BLaER1 treated with 17β-estradiol and CSF1 and Interleukin-3, amounts not matched to agents 10 nM and 100 nM (cell line): Measurements from ENCODE around the gene NUP98.
A peak's percentile ranks its signal among the peaks of the same experiment; 100 is the strongest.

Experiments used
- H3K27ac ChIP-seq, 11 experiments: shearing (Covaris generic); formaldehyde crosslinking; 2 replicates each; pipeline ENCODE4 v1.8.1; 2022
- H3K27me3 ChIP-seq, 11 experiments: shearing (Covaris generic); formaldehyde crosslinking; 2 replicates each; pipeline ENCODE4 v1.8.1; 2022
- H3K36me3 ChIP-seq, 11 experiments: shearing (Covaris generic); formaldehyde crosslinking; 2 replicates each; pipeline ENCODE4 v1.8.1; 2022
- H3K4me1 ChIP-seq, 10 experiments: shearing (Covaris generic); formaldehyde crosslinking; 2 replicates each; pipeline ENCODE4 v1.8.1; 2022
- H3K4me2 ChIP-seq, 11 experiments: shearing (Covaris generic); formaldehyde crosslinking; 2 replicates each; pipeline ENCODE4 v1.8.1; 2022
- H3K4me3 ChIP-seq, 10 experiments: shearing (Covaris generic); formaldehyde crosslinking; 2 replicates each; pipeline ENCODE4 v1.8.1; 2022
- H3K9ac ChIP-seq, 11 experiments: shearing (Covaris generic); formaldehyde crosslinking; 2 replicates each; pipeline ENCODE4 v1.8.1; 2022
- H3K9me3 ChIP-seq, 11 experiments: shearing (Covaris generic); formaldehyde crosslinking; replicated peaks in 1 of 11; 2 replicates each; pipeline ENCODE4 v1.8.1; 2022
- H4K20me1 ChIP-seq, 11 experiments: shearing (Covaris generic); formaldehyde crosslinking; 2 replicates each; pipeline ENCODE4 v1.8.1; 2022
- Cebpa-rat ChIP-seq, 11 experiments: shearing (Covaris generic); IDR thresholded peaks; 2 replicates each; pipeline ENCODE4 v1.8.1; 2022

The NUP98 gene

GRCh38 chr11:3810951-3811350 lies 13.6 kb upstream of the NUP98 start:
- H3K4me3 ChIP-seq = no peak overlapping the region
- H3K9me3 ChIP-seq = no peaks in the 10 kb centered on the region
- H3K4me1 ChIP-seq = peaks cover 7 to 31% (median 16%) of the 10 kb centered on the region in 10 experiments; a peak in 18 of 20 replicates
- H3K9ac ChIP-seq = peak overlapping the region in 1 of 11 experiments; percentile 42; a peak in 5 of 22 replicates
- no peak overlapping the region for H3K4me2 ChIP-seq
- H3K27ac ChIP-seq = no peak overlapping the region
- peaks cover 0 to 14% (median 0%) of the 10 kb centered on the region in 11 experiments; a peak in 1 of 22 replicates for H4K20me1 ChIP-seq
- no peak for TF ChIP-seq Cebpa-rat (IDR thresholded peaks at IDR 0.05)
- no peaks in the 10 kb centered on the region for H3K27me3 ChIP-seq
- peaks cover 0 to 7% (median 0%) of the 10 kb centered on the region in 11 experiments; a peak in 2 of 22 replicates for H3K36me3 ChIP-seq

GRCh38 chr11:3810446-3810845 lies 13.1 kb upstream of the NUP98 start:
- Histone ChIP-seq H3K9me3 (no peaks in the 10 kb centered on the region), H3K4me3 (no peak overlapping the region), H3K9ac (peak overlapping the region in 2 of 11 experiments; percentile 14 to 42; a peak in 3 of 22 replicates), H3K4me2 (no peak overlapping the region), H3K27me3 (no peaks in the 10 kb centered on the region), H3K27ac (no peak overlapping the region), H4K20me1 (peaks cover 0 to 14% (median 0%) of the 10 kb centered on the region in 11 experiments; a peak in 1 of 22 replicates), H3K4me1 (peaks cover 7 to 27% (median 13%) of the 10 kb centered on the region in 10 experiments; a peak in 17 of 20 replicates), H3K36me3 (peaks cover 0 to 7% (median 0%) of the 10 kb centered on the region in 11 experiments; a peak in 2 of 22 replicates)
- TF ChIP-seq Cebpa-rat (IDR thresholded peaks at IDR 0.05) = no peak

DNA sequence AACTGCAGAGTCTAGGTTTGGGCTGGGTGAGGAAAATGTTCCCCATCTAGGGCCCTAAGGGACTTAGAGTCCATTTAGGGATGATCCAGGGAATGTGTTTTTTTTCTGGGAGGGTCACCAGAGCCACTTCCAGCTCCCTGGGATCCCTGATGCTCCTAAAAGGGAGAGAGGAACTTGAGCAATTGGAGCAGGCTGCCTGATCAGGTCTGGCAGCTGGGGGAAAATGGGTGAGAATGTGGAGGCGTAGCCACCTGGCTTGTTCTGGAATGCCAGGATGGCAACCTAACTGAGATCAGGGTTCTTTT lies 12.2 kb upstream of the NUP98 start:
- Histone ChIP-seq H3K4me2 (peak overlapping the region in 7 of 11 experiments; percentile 83 to 95 (median 93); a peak in 6 of 22 replicates), H3K4me3 (no peak overlapping the region), H3K36me3 (peaks cover 0 to 7% (median 0%) of the 10 kb centered on the region in 11 experiments; a peak in 2 of 22 replicates), H3K27ac (no peak overlapping the region), H3K9me3 (no peaks in the 10 kb centered on the region), H3K27me3 (no peaks in the 10 kb centered on the region), H3K4me1 (peaks cover 7 to 28% (median 14%) of the 10 kb centered on the region in 10 experiments; a peak in 18 of 20 replicates), H4K20me1 (peaks cover 0 to 14% (median 0%) of the 10 kb centered on the region in 11 experiments; a peak in 1 of 22 replicates), H3K9ac (no peak overlapping the region)
- TF ChIP-seq Cebpa-rat (IDR thresholded peaks at IDR 0.05) = no peak

- Histone ChIP-seq H3K9me3 (no peaks in the 10 kb centered on the region), H3K27me3 (no peaks in the 10 kb centered on the region), H3K9ac (peak overlapping the region; percentile 73 to 84 (median 82); a peak in 21 of 22 replicates), H3K4me2 (peak overlapping the region; percentile 83 to 98 (median 92)), H4K20me1 (peaks cover 0 to 14% (median 0%) of the 10 kb centered on the region in 11 experiments; a peak in 1 of 22 replicates), H3K4me3 (peak overlapping the region; percentile 67 to 89 (median 76)), H3K27ac (peak overlapping the region in 9 of 11 experiments; percentile 68 to 85 (median 73); a peak in 16 of 22 replicates), H3K36me3 (peaks cover 0 to 7% (median 0%) of the 10 kb centered on the region in 11 experiments; a peak in 2 of 22 replicates), H3K4me1 (peaks cover 10 to 34% (median 19%) of the 10 kb centered on the region in 10 experiments; a peak in 18 of 20 replicates)
- no peak for TF ChIP-seq Cebpa-rat (IDR thresholded peaks at IDR 0.05)
Measured at GRCh38 chr11:3808861-3809623, 11.7 kb upstream of the NUP98 start.

DNA sequence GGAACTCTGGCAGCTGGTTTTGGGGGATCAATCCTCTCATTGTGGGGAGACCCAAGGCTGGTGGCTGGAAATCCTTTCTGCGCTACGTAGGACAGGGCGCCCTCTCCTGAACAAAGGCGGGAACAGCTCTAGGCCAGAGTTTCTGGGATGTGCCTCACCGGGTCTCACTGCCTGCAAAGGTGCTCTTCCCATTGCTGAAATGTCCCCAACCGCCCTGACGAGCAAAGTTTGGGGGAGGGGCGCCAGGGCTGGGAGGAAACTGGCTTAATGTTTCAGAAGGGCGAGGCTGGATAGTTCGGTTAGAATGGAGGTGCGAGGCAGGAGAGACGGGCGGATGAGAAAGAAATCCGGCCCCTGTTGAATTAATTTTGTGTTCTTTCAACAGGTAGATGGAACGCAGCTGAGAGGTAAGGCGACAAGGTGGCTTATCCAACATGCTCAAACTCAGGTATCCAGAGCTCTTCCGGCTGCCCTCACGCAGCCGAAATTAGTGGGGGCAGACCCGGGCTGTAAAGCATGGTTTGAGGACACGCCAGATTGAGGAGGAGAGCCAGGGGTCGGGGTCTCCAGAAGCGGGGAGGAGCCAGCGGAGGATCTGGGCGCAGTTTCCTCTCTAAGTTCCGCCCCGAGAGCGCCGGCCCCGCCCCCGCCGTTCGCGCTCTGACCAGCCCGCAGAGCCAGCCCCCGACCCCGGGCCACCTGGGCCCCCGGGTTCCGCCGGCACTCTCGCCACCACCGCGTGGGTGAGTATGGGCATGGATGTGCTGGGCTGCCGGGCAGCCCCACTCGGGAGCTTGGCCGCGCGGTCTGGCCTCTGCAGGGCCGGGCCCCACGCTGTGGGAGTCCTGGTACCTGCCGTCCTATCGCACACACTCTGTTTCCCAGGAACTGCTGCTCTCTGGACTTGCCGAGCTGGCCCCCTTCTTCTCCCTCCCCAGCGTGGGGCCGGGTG lies 10.8 kb upstream of the NUP98 start, which contains the start of gene PGAP2:
PGAP2 (plus strand) TSS at position 652 of the 952 bp plus-strand sequence. CDS start 2,700 bp downstream, outside the sequence.
- Histone ChIP-seq H3K4me3 (peak within 1 kb of the TSS; percentile 67 to 89 (median 76)), H3K4me1 (peaks cover 13 to 38% (median 20%) of the 10 kb centered on the region in 10 experiments; a peak in 18 of 20 replicates), H3K9ac (peak within 1 kb of the TSS; percentile 73 to 84 (median 82)), H3K9me3 (no peaks in the 10 kb centered on the region), H3K27me3 (no peaks in the 10 kb centered on the region), H3K4me2 (peak within 1 kb of the TSS; percentile 83 to 98 (median 92)), H3K27ac (peak within 1 kb of the TSS; percentile 64 to 85 (median 73)), H4K20me1 (peaks cover 0 to 14% (median 0%) of the 10 kb centered on the region in 11 experiments; a peak in 1 of 22 replicates), H3K36me3 (peaks cover 0 to 7% (median 0%) of the 10 kb centered on the region in 11 experiments; a peak in 2 of 22 replicates)
- no peak for TF ChIP-seq Cebpa-rat (IDR thresholded peaks at IDR 0.05)

- peaks cover 4 to 21% (median 16%) of the 10 kb centered on the region in 10 experiments; a peak in 19 of 20 replicates for H3K4me1 ChIP-seq
- H3K4me2 ChIP-seq = peak overlapping the region in 5 of 11 experiments; percentile 18 to 46 (median 28); a peak in 7 of 22 replicates
- no peaks in the 10 kb centered on the region for H3K9me3 ChIP-seq
- no peak overlapping the region for H3K27ac ChIP-seq
- H3K27me3 ChIP-seq = no peaks in the 10 kb centered on the region
- no peak overlapping the region for H3K4me3 ChIP-seq
- H4K20me1 ChIP-seq = 0 out of 22 replicates have a peak, but pooled peaks cover 0 to 2% (median 0%) of the 10 kb centered on the region in 11 experiments
- TF ChIP-seq Cebpa-rat (IDR thresholded peaks at IDR 0.05) = no peak
- no peak overlapping the region for H3K9ac ChIP-seq
- H3K36me3 ChIP-seq = no peaks in the 10 kb centered on the region
Measured at GRCh38 chr11:3803726-3804495, 6.6 kb upstream of the NUP98 start.

DNA sequence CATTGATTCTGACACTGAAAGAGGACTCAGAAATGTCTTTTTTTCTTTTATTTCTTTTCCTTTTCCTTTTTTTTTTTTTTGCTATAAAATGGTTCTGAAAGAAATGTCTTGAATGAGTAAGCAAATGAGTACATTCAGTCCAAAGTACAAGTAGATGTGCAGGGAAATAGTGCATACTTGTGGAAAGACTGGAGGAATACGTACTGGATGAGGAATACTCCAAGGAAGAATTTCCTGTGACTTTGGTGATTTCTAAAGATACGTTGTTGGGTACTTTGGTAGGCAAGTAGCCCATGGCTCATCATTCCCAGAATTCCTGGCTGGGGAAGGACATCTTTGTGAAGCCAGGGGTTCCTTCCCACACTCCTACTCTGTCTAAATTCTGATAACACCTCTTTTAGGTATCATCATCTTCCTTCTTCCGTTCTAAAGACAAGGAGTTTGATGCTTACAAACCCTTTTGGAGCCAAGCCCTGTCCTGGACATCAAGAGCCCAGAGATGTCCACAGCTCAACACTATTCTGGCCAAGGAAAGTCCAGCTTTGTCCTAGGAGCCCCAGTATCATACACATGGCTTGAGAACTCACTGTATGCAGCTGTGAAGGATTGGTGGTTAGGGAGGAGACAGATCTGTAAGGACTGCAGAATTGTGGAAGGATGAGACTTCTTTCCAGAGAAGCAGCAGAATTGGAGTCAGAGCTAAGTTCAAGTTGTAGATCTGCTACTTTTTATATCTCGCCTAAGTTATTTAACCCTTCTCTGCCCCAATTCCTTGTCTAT lies 4.8 kb upstream of the NUP98 start:
- Histone ChIP-seq H3K4me2 (no peak overlapping the region), H3K27me3 (no peaks in the 10 kb centered on the region), H3K4me3 (no peak overlapping the region), H3K9ac (no peak overlapping the region), H3K4me1 (peaks cover 9 to 22% (median 19%) of the 10 kb centered on the region in 10 experiments), H3K36me3 (no peaks in the 10 kb centered on the region), H3K9me3 (no peaks in the 10 kb centered on the region), H3K27ac (no peak overlapping the region), H4K20me1 (peaks cover 0 to under 1% (median 0%) of the 10 kb centered on the region in 11 experiments; a peak in 3 of 22 replicates)
- TF ChIP-seq Cebpa-rat (IDR thresholded peaks at IDR 0.05) = no peak
